Fibroblast of mammary gland (primary cell): ENCODE data around the gene EYA4.
A peak's percentile ranks its signal among the peaks of the same experiment; 100 is the strongest.
"Not testable (repeated sequence)": the region's sequence is repeated elsewhere in the genome, so short reads cannot be mapped to it uniquely, and the experiment has no call there.

ENCODE experiments used
- DNase-seq: peaks from one replicate; pipeline ENCODE4 v3.0.0-alpha.2; 2010; ENCODE audit warnings: low read depth
- H3K4me3 ChIP-seq: 2 replicates; pipeline ENCODE4 v1.5.1; 2011; ENCODE audit warnings: low read depth, mild to moderate bottlenecking, low read length, moderate library complexity; ENCODE audit not compliant: control insufficient read depth
- TF ChIP-seq, protein P1 (sequence below): conservative IDR thresholded peaks from 2 replicates; pipeline ENCODE4 v1.5.1; 2011; ENCODE audit warnings: low read depth, low read length, inconsistent platforms; ENCODE audit not compliant: control insufficient read depth, insufficient read depth

EYA4 gene

DNA sequence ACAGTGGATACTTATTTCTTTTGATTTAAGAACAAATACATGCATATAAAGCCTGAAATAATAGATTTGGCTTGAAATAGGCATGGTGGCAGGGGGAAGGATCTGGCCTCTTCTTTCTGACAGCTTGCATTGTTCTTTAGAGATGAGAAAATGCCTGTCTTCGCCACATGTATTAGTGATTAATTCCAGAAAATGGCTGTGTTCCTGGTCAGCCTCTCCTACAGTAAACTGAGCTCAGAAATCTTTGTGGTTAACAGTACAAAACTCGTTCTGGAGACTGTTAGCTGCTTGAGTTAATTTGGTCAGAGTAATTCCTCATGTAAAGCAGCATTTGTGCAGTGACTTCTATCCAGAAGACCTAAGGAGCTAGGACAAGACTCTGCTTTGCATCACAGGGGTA lies 151.5 kb downstream of the EYA4 start:
- DNase-seq, result no peak
- TF ChIP-seq, protein P1, sequence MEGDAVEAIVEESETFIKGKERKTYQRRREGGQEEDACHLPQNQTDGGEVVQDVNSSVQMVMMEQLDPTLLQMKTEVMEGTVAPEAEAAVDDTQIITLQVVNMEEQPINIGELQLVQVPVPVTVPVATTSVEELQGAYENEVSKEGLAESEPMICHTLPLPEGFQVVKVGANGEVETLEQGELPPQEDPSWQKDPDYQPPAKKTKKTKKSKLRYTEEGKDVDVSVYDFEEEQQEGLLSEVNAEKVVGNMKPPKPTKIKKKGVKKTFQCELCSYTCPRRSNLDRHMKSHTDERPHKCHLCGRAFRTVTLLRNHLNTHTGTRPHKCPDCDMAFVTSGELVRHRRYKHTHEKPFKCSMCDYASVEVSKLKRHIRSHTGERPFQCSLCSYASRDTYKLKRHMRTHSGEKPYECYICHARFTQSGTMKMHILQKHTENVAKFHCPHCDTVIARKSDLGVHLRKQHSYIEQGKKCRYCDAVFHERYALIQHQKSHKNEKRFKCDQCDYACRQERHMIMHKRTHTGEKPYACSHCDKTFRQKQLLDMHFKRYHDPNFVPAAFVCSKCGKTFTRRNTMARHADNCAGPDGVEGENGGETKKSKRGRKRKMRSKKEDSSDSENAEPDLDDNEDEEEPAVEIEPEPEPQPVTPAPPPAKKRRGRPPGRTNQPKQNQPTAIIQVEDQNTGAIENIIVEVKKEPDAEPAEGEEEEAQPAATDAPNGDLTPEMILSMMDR, result no peak
- H3K4me3 ChIP-seq, result no peak overlapping the region

DNA sequence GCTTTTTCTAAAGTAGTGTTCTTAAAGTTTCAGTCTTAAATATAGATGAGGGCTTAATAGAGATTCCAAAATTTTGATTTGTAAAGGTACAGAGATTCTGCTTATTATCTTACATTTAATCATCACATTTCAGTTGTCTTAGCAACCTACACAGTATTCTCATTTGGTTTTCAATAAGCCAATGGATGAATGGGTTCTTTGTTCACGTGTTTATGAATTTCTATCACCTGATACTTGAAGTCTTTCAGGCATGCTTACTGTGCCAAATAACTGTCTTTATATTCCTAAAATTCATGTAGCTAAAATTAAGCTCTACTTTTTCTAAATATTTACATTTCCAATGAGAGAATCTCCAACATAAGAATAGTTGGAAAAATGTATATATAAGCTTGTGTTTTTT lies 152.7 kb downstream of the EYA4 start:
- TF ChIP-seq, protein P1, result no peak
- no peak for DNase-seq

DNA sequence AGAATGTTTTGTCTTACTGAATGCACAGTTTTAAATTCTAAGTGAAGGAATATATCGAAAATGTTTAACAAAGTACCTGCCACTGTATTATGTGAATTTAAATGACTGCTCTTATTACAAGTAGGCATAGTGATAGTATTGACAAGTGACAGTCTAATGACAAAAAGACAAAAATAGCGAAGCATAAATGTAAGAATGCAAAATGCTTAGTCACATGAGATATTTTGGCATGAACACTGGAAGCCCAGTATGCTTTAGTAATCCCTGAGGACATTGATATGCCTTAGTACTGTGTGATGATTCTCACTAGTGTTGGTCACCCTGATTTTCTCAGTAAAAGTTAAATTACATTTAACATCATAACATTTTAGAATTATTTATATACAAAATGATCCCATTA lies 153.5 kb downstream of the EYA4 start:
- no peak for DNase-seq
- TF ChIP-seq, protein P1, result no peak
- H3K4me3 ChIP-seq, result no peak overlapping the region

More for the DNA sequence above, 152.7 kb downstream of the EYA4 start:
- no peak overlapping the region for H3K4me3 ChIP-seq

DNA sequence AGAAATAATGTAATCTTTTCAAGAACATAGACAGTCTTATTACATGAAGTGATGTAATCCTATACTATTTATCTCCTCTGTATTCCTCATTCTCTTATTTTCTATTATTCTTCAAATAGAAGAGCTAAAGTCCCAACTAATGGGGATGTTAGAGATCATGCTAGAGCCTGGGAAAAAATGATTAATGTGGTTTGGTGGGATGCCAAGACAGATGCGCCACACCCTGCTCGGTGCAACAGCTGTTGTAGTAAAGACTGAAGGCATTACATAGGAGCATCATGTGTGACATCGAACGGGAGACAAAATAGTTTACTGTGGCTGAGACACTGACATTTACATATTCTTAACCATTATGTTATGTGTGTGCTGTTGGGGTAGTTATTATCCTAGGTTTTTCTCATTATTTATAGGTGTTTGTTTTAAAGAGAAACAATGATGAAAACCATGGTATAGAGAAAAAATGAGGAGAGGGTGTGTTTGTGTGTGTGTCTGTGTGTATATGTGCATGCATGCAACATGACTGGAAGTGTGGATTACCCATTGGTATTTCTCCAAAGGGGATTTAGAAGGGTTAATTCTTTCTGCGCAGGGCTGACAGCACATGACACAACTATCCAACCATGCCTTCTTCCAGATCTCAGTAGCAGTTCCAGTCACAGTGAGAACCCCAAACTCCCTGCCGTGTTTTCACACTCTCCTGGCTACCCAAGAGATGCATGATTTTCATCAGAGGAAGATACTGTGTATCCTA lies 155.3 kb downstream of the EYA4 start:
- H3K4me3 ChIP-seq, result no peak overlapping the region
- peak; percentile 12 for DNase-seq
- TF ChIP-seq, protein P1, result no peak

DNA sequence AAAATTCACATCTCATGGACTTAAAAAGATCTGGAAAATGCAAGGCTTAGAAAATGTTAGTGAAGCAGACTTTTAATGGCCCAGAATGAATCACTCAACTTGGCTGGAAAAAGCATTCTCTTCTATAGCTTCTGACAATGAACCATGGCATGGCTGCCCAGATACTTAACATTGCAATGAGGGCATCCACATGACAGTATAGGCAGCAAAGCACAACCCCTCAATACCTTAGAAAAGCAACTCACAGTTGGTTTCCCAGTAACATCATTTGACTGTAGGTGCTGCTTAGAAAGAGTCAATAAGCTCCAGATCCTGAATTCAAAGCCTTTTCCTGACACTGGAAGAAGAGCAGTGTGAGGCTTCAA lies 155.8 kb downstream of the EYA4 start:
- no peak for DNase-seq
- no peak overlapping the region for H3K4me3 ChIP-seq
- TF ChIP-seq, protein P1, result no peak

DNA sequence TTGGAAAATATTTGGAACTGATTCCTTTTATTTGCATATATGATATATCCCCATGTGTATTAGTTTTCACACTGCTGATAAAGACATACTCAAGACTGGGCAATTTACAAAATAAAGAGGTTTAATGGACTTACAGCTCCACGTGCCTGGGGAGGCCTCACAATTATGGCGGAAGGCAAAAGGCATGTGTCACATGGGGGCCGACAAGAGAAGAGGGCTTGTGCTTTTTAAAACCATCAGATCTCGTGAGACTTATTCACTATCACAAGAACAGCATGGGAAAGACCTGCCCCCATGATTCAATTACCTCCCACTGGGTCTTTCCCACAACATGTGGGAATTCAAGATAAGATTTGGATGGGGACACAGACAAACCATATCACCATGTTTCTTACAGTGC lies 156.4 kb downstream of the EYA4 start:
- not testable (repeated sequence) for H3K4me3 ChIP-seq, DNase-seq

DNA sequence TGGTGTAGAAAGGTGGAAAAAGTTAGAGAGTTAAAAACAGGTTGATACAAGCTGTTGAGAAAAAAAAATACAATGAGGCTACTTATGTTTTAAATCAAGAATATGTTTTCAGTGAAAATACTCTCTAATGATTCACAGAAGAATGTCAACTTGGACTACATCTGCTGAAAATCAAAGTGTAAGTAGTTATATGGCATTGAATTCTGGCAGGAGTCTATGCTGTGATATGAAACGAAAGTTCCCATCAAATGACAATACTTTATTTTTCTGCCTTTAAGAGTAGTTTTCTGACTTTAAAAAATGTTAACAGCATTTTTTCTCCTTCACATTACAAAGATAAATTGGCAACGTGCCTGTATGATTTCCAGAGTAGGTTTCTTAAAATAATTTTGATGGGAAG lies 158.3 kb downstream of the EYA4 start:
- TF ChIP-seq, protein P1, result no peak
- DNase-seq, result no peak

More for the DNA sequence above, 158.3 kb downstream of the EYA4 start:
- no peak overlapping the region for H3K4me3 ChIP-seq
